Esophagus squamous epithelium (tissue), 5 donors: Measurements from ENCODE around the gene CREB3L2. TPM values are rescaled to one million over a fixed set of nuclear protein-coding genes. Genes with fewer than 3 reads are reported as not detected.

Experiments
- DNase-seq: peaks from one replicate; lab custom pipeline; 2025; lab: John Stamatoyannopoulos, UW
- H3K27ac ChIP-seq, 4 donors: fragments of 200-600 bp; sonication (generic); one replicate each; pipeline ENCODE4 v1.5.1; 2016 to 2019; ENCODE audit warnings: mild to moderate bottlenecking in 1 of 4
- H3K27me3 ChIP-seq, 4 donors: fragments of 200-600 bp; sonication (generic); 1 replicate in 3 of 4; 2 replicates in 1 of 4; pipeline versions ENCODE4 v1.5.1 to v1.6.0; 2017 to 2021; ENCODE audit warnings: antibody characterized with exemption in 1 of 4
- H3K36me3 ChIP-seq, 3 donors: fragments of 200-600 bp; sonication (generic); one replicate each; pipeline ENCODE4 v1.5.1; 2016 to 2019
- H3K4me1 ChIP-seq, 3 donors: fragments of 200-600 bp; sonication (generic); one replicate each; pipeline ENCODE4 v1.5.1; 2017 to 2019
- H3K4me3 ChIP-seq, 4 donors: fragments of 200-600 bp; sonication (generic); 1 replicate in 3 of 4; 2 replicates in 1 of 4; pipeline ENCODE4 v1.5.1; 2016 to 2019; ENCODE audit warnings: mild to moderate bottlenecking in 2 of 4, moderate library complexity in 1 of 4
- H3K9me3 ChIP-seq, 3 donors: fragments of 200-600 bp; sonication (generic); one replicate each; pipeline ENCODE4 v1.5.1; 2016 to 2019
- POLR2A ChIP-seq, 4 donors: fragments of 450-650 bp; IDR thresholded peaks; one replicate each; pipeline ENCODE4 v1.6.1; 2017; ENCODE audit warnings: antibody characterized with exemption in 4 of 4, mild to moderate bottlenecking in 4 of 4, moderate library complexity in 3 of 4
- WGBS, 2 donors: methylation state at CpG; one replicate each; pipeline ENCODE4 v1.1.5; 2018; 5-methylcytosine and 5-hydroxymethylcytosine counted together
- intact Hi-C: fragments of 100-400 bp; cut with DNase I; formaldehyde crosslinking; loops from one replicate; pipeline ENCODE4 v1.15.0; 2022
- total RNA-seq, 4 donors: library from RNA; depleted of rRNA; stranded (reverse); fragments of >200 nt; gene quantifications; one replicate each; pipeline ENCODE4 v1.1.0, GENCODE V29; 2016
- TF ChIP-seq, protein P1 (sequence below), 6 experiments: fragments of 450-650 bp in 4 of 6; fragments of 200-600 bp in 2 of 6; sonication (generic) in 2 of 6; IDR thresholded peaks; one replicate each; pipeline ENCODE4 v1.5.1; 2016 to 2019; ENCODE audit warnings: antibody characterized with exemption in 6 of 6, mild to moderate bottlenecking in 4 of 6, moderate library complexity in 4 of 6
- donor health status: DM: yes; HTN: yes; CAD: no.

Gene CREB3L2
- total RNA-seq, 4 donors from 2014 or later, result 14.9 to 21.9 (median 17.3) TPM

DNA sequence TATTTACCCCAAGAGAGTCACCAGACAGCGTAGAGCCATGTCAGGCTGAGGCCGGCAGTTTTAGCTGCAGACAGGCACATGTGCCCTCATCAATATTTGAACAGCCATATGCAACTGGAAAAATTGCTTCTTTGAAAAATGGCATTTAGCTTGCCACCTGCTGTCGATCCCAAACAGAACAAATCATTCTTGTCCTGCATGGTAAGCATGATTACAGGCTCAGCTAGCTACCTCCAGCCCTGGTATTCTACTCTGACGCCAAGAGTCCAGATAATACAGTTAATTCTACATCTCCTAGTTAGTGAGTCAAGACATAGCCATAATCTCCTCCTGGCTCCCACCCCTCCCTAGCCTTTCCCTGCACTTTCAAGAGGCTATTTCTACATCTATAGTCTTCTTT is 7.7 kb downstream of the CREB3L2 start:
- H3K4me1 ChIP-seq, result peaks cover 16 to 94% (median 61%) of the 10 kb centered on the region in 3 donors
- H3K27ac ChIP-seq, result peak overlapping the region in 3 of 4 donors; percentile 81 to 87 (median 83)

DNA sequence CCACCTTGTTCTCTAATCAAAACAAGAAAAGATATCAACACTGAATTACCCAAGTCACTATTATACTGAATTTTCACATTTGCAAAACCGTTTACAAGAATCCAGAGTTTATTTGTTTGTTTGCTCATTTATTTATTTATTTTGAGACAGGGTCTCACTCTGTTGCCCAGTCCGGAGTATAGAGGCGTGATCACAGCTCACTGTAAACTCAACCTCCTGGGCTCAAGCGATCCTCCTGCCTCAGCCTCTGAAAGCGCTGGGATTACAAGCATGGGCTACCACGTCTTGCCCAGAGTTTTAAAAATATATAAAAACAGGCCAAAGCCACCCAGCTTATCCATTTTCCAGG is 8.5 kb downstream of the CREB3L2 start:
- intact Hi-C loops, result no loop called here
- no peaks in the 10 kb centered on the region for H3K9me3 ChIP-seq
- WGBS, 2 donors, result 89 to 94% methylated on average over 6 of the region's 6 CpGs
- no peaks in the 10 kb centered on the region for H3K27me3 ChIP-seq
- H3K27ac ChIP-seq, result peak overlapping the region; percentile 50 to 87 (median 82)
- H3K36me3 ChIP-seq, result no peaks in the 10 kb centered on the region
- no peak overlapping the region for H3K4me3 ChIP-seq
- TF ChIP-seq, protein P1, sequence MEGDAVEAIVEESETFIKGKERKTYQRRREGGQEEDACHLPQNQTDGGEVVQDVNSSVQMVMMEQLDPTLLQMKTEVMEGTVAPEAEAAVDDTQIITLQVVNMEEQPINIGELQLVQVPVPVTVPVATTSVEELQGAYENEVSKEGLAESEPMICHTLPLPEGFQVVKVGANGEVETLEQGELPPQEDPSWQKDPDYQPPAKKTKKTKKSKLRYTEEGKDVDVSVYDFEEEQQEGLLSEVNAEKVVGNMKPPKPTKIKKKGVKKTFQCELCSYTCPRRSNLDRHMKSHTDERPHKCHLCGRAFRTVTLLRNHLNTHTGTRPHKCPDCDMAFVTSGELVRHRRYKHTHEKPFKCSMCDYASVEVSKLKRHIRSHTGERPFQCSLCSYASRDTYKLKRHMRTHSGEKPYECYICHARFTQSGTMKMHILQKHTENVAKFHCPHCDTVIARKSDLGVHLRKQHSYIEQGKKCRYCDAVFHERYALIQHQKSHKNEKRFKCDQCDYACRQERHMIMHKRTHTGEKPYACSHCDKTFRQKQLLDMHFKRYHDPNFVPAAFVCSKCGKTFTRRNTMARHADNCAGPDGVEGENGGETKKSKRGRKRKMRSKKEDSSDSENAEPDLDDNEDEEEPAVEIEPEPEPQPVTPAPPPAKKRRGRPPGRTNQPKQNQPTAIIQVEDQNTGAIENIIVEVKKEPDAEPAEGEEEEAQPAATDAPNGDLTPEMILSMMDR (IDR thresholded peaks at IDR 0.05), result no peak
- TF ChIP-seq POLR2A (IDR thresholded peaks at IDR 0.05), result no peak
- peaks cover 19 to 94% (median 68%) of the 10 kb centered on the region in 3 donors for H3K4me1 ChIP-seq
- DNase-seq, result no peak

More for the DNA sequence above, 7.7 kb downstream of the CREB3L2 start:
- intact Hi-C loops, result no loop called here
- Histone ChIP-seq H3K36me3 (no peaks in the 10 kb centered on the region), H3K27me3 (no peaks in the 10 kb centered on the region), H3K9me3 (no peaks in the 10 kb centered on the region), H3K4me3 (no peak overlapping the region)
- TF ChIP-seq, protein P1 (IDR thresholded peaks at IDR 0.05), result no peak
- no peak for TF ChIP-seq POLR2A (IDR thresholded peaks at IDR 0.05)
- 85 to 89% methylated on average over 4 of the region's 4 CpGs for WGBS, 2 donors
- DNase-seq, result no peak

DNA sequence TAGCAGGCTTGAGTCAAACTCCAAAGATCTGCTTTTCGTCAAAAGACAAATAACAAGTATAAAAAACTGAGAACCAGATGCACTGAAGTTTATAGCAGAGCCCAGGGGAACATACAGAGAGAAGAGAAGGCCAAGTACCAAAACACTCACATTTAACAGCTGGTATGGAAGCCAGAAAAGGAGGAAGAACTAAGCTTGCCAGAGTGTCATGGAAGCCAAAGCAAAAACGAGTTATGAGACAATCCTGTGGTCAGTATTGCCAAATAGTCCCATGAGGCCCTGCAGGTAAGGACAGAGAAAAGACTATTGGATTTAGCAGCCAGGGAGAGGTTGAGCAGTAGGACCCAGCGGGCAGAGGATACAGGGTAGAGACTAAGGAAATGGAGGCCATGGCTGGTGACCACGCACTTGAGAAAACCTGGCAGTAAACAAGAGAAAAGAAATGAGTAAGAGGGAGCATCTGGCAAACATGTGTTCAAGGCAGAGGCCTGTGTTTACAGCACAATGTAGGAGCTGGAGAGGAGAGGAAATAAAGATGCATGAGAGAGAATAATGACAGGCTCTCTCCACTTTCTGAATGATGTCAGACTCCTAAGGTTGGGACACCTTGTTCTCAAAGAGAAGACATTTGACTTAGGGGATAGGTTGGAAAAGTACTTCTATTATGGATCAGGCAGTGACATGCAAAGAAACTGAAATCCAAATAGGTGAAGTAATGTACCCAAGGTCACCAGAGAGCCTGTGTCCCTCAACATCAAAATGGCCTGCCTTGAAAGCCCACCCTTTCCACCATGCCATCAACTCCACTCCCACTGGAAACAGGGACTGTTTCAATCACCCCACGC is 9.1 kb downstream of the CREB3L2 start:
- TF ChIP-seq POLR2A (IDR thresholded peaks at IDR 0.05), result no peak
- Histone ChIP-seq H3K27ac (peak overlapping the region; percentile 50 to 87 (median 82)), H3K4me3 (peak overlapping the region in 1 of 4 donors; percentile 10), H3K27me3 (no peaks in the 10 kb centered on the region), H3K4me1 (peaks cover 13 to 94% (median 68%) of the 10 kb centered on the region in 3 donors), H3K9me3 (no peaks in the 10 kb centered on the region), H3K36me3 (no peaks in the 10 kb centered on the region)
- 46 to 59% methylated on average over 5 of the region's 5 CpGs for WGBS, 2 donors
- no peak for DNase-seq
- intact Hi-C loops, result no loop called here

DNA sequence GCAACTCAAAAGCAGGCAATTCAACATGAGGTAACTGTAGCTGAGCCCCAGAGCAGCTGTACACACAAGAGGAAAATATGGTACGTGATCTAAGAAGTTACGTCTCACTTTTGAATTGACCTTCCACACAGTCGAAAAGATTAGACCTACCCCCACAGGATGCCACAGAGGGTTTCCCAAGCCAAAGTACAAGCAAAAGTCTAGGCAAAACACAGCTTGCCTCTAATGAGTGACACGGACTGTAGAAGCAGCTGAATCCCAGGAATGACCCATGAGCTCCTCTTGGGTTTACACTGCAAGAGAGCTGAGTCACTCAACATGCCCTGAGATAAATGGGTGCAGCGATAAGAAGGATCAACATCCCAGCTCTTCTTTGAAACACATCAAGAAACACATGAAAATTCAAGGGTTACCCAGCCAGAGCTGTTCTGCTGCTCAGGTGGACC is 9.8 kb downstream of the CREB3L2 start:
- peak overlapping the region; percentile 50 to 87 (median 82) for H3K27ac ChIP-seq
- TF ChIP-seq, protein P1 (IDR thresholded peaks at IDR 0.05), result no peak
- no peak for TF ChIP-seq POLR2A (IDR thresholded peaks at IDR 0.05)
- no peaks in the 10 kb centered on the region for H3K36me3 ChIP-seq
- 63 to 75% methylated on average over 5 of the region's 5 CpGs for WGBS, 2 donors
- DNase-seq, result no peak
- H3K4me3 ChIP-seq, result peak overlapping the region in 1 of 4 donors; percentile 10
- peaks cover 14 to 94% (median 65%) of the 10 kb centered on the region in 3 donors for H3K4me1 ChIP-seq
- intact Hi-C loops, result no loop called here
- H3K9me3 ChIP-seq, result no peaks in the 10 kb centered on the region
- no peaks in the 10 kb centered on the region for H3K27me3 ChIP-seq

DNA sequence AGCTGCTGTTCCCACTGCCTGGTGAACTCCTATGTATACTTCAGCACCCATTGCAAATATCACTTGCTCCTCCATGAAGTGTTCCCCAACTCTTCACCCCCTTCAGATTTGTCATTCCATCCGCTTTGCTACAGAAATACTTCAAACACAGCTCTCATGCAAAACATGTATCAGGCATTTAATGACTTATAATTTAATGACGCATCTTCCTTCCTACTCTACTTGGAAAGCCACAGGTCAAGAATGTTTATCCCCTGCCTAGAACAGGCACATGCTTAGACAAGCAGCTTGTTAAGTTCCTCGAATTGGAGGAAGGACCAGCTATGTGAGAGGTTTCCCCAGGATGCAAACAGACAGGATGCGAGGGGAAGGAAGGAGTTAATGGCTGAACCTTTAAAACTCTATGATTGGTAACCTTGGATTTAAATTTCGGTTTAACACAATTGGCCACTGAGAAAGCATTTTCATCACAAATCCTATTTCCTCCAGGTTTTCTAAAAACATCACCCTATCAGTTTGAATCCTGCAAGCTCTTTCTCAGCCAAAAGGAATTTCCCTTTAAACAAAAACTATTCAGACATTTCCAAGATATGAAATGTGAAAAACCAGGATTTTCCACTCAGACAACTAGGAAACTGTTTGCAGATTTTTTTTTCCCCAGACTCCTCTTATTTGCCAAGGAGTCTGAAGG is 11.5 kb downstream of the CREB3L2 start:
- peak overlapping the region; percentile 26 to 83 (median 78) for H3K27ac ChIP-seq
- TF ChIP-seq, protein P1 (IDR thresholded peaks at IDR 0.05), result no peak
- no peak for TF ChIP-seq POLR2A (IDR thresholded peaks at IDR 0.05)
- no peaks in the 10 kb centered on the region for H3K9me3 ChIP-seq
- H3K4me1 ChIP-seq, result peaks cover 23 to 94% (median 57%) of the 10 kb centered on the region in 3 donors
- intact Hi-C loops, result no loop called here
- WGBS, 2 donors, result 16 to 17% methylated on average over 5 of the region's 5 CpGs
- DNase-seq, result no peak
- H3K4me3 ChIP-seq, result peak overlapping the region in 1 of 4 donors; percentile 31
- no peaks in the 10 kb centered on the region for H3K36me3 ChIP-seq
- no peaks in the 10 kb centered on the region for H3K27me3 ChIP-seq
